Astrocyte of the spinal cord (primary cell): ENCODE data around the gene MYO7B.

Experiments
- DNase-seq: peaks from one replicate; pipeline ENCODE4 v3.0.0; 2011; ENCODE audit warnings: low read depth, low spot score
- H3K4me3 ChIP-seq: 2 replicates; pipeline ENCODE4 v1.5.1; 2011; ENCODE audit warnings: low read depth, mild to moderate bottlenecking, low read length, moderate library complexity
- in situ Hi-C: cut with HindIII; loops from 2 replicates; pipeline ENCODE4 v1.10.0; 2017; ENCODE audit warnings: low sequenced_read_pairs
- TF ChIP-seq, protein P1 (sequence below): IDR thresholded peaks from 2 replicates; pipeline ENCODE4 v1.5.1; 2012; ENCODE audit warnings: low read depth, mild to moderate bottlenecking, low read length, inconsistent platforms

The MYO7B gene

DNA sequence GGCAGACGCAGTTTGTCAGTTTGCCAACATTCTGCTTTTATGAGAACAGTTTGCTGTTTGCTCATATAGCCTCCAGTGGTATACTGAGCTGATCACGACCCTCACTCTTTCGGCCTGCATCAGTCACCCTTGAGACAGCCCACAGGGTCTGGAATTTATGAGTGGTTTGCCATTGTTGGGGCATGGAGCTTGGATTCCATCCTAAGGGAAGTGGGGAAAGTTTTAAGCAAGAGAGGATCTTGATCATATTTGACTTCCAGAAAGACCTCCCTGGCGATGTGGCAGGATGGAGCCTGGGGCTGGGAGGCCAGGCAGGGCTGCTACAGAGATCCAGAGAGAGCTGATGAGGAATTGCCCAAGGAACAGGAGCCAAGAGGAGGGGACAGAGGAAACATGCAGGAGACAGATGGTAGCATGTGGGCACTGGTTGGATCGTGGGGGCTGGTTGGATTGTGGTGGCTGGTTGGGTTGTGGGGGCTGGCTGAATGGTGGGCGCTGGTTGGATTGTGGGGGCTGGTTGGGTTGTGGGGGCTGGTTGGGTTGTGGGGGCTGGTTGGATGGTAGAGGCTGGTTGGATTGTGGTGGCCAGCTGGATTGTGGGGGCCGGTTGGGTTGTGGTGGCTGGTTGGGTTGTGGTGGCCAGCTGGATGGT is 83.2 kb downstream of the MYO7B start:
- TF ChIP-seq, protein P1, sequence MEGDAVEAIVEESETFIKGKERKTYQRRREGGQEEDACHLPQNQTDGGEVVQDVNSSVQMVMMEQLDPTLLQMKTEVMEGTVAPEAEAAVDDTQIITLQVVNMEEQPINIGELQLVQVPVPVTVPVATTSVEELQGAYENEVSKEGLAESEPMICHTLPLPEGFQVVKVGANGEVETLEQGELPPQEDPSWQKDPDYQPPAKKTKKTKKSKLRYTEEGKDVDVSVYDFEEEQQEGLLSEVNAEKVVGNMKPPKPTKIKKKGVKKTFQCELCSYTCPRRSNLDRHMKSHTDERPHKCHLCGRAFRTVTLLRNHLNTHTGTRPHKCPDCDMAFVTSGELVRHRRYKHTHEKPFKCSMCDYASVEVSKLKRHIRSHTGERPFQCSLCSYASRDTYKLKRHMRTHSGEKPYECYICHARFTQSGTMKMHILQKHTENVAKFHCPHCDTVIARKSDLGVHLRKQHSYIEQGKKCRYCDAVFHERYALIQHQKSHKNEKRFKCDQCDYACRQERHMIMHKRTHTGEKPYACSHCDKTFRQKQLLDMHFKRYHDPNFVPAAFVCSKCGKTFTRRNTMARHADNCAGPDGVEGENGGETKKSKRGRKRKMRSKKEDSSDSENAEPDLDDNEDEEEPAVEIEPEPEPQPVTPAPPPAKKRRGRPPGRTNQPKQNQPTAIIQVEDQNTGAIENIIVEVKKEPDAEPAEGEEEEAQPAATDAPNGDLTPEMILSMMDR = no peak
- H3K4me3 ChIP-seq = no peak overlapping the region
- in situ Hi-C loops = no loop called here
- no peak for DNase-seq

DNA sequence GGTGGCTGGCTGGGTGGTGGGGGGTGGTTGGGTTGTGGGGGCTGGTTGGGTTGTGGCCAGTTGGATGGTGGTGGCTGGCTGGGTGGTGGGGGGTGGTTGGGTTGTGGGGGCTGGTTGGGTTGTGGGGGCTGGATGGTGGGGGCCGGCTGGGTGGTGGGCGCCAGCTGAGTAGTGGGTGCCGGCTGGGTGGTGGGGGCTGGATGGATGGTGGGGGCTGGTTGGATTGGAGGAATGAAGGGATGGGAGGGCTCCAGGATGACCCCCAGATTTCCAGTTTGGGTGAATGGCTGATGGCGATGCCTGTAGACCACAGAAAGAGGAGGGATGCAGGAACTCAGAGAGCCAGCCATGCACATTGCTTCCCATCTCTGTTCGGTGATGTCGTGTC is 83.7 kb downstream of the MYO7B start:
- TF ChIP-seq, protein P1 = no peak
- DNase-seq = no peak
- no peak overlapping the region for H3K4me3 ChIP-seq
- in situ Hi-C loops = no loop called here

DNA sequence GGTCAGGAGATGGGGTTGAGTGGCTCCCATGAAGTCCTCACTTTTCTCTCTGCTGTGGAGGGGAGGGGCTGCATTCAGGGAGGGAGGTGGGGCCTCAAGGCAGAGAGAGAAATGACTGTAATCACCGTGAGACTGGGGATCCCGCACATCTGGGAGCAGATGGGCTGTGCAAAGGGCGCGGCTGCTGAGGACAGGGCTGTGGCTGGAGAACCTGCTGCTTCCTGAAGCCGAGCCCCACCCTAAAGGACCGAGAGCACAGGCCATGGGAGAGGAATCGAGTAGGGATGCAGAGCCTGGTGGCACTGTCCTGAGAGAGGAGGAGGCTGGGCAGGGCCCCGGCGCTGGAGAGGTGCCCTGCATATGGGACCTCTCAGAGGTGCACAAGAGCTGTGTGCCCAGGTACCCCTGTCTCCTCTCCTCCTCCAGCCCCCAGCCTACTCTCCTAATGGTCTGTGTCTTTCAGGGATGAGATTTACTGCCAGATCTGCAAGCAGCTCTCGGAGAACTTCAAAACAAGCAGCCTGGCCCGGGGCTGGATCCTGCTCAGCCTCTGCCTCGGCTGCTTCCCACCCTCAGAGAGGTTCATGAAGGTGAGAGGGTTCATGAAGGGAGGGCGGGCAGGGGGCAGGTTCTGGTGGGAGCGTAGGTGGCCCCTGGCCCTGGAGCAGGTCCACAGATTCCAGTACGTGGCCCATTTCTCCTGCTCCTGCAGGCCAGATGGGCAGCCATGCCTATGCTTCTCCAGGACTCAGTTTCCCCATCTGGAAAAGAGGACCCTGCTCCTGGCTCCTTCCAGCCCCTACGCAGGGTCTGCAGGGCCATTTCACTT is 84.6 kb downstream of the MYO7B start:
- no peak overlapping the region for H3K4me3 ChIP-seq
- no peak for DNase-seq
- TF ChIP-seq, protein P1 = no peak
- in situ Hi-C loops = no loop called here

DNA sequence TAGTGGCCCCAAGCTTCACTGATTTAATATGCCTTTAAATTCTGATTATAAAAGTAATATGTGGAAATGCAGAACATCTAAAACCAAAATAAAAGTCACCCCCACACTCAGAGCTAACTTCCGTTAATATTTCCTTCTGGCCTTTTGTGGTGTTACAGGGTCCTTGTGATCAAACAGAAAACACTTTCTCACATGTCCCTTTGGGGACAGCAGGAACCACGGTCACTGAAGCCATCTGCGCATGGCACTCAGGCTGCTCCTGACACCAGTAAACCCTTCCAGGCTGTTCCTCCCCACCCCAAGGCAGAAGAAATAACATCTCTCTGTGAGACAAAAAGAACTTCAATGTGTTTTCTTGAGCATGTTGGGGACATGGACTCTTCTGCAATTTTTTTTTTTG is 85.4 kb downstream of the MYO7B start:
- TF ChIP-seq, protein P1 = no peak
- no peak overlapping the region for H3K4me3 ChIP-seq
- in situ Hi-C loops = no loop called here
- no peak for DNase-seq

DNA sequence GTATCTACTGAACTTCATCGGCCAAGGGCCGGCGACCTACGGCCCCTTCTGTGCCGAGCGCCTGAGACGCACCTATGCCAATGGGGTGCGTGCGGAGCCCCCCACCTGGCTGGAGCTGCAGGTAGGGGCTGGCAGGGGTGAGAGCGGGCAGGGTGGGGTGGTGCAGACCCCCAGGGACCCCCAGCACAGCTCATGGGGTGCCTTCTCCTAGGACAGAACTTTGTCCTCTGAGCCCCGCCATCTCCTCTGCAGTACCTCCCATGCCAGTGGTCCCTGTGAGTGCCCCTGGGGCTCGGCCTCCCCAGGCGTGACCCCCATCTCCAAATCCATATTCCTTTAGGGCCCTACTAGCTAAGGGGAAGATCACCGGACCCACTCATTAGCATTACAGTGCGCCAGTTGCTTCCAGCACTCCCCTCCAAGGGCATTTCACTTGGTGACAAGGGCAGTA is 86.5 kb downstream of the MYO7B start:
- H3K4me3 ChIP-seq = no peak overlapping the region
- in situ Hi-C loops = no loop called here
- no peak for DNase-seq
- TF ChIP-seq, protein P1 = no peak

DNA sequence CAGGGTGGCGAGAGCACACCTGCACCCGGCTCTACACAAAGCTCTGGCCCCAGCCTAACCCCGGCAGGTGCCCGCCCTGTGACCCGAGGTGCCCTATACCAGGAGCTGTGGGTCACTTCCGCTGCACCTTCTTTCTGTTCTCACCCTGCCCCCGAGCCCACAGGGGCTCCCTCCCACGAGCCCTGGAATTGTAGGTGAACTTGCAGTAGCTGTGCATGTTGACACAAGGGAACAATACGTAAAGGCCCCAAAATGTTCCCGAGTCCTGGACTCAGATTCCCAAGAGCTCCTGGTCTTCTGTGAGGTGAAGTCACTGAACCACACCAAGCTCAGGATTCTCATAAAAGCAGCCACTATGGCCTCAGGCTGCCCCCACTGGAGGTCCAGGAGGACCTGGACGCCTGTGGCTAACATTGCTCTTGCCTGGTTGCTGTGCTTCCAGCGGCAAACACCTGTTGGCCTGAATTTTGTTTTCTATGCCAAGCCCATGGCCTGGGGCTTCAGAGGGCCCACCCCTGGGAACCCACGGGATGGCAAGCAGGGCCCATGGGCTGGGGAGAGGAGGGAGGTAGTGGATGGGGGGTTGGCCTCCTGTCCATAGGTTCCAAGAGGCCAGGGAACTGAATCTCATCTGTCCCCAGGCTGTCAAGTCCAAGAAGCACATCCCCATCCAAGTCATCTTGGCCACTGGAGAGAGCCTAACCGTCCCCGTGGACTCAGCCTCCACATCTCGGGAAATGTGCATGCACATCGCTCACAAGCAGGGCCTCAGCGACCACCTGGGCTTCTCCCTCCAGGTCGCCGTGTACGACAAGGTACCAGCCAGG is 87.3 kb downstream of the MYO7B start:
- H3K4me3 ChIP-seq = no peak overlapping the region
- DNase-seq = no peak
- in situ Hi-C loops = no loop called here
- TF ChIP-seq, protein P1 = no peak
